Activated naive CD4-positive, alpha-beta T cell treated with anti-CD3 and anti-CD28 coated beads, Interleukin-2, amount 50 U/mL, for 16 hours (primary cell): ENCODE measurements around the gene HELZ.
"Not testable (repeated sequence)": the region's sequence is repeated elsewhere in the genome, so short reads cannot be mapped to it uniquely, and the experiment has no call there.

Experiments
- DNase-seq: peaks from one replicate; pipeline ENCODE4 v3.0.0-alpha.2; 2020

HELZ gene

GRCh38 chr17:67139289-67139688 is 105.7 kb downstream of the HELZ start:
- no peak for DNase-seq

DNA sequence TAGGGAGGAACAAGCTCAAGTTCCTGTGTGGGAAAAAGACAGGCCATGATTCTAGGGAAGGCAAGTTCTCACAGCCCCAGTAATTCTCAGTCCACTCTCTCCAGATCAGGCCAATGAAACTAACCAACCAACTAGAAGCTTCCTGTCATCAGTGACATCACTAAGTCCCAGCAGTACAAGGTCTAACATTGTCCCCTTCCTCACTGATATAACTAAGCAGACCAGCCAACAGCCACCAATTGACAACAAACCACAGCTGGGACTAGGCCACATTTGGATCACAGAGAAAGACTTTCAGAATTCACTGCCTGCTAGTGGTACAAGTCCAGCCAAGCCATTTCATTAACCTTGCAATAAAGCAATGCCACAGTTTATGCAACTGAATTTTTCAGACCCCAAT is 106.6 kb downstream of the HELZ start:
- no peak for DNase-seq

- no peak for DNase-seq
Observed at GRCh38 chr17:67137860-67138259, 107.1 kb downstream of the HELZ start.

DNA sequence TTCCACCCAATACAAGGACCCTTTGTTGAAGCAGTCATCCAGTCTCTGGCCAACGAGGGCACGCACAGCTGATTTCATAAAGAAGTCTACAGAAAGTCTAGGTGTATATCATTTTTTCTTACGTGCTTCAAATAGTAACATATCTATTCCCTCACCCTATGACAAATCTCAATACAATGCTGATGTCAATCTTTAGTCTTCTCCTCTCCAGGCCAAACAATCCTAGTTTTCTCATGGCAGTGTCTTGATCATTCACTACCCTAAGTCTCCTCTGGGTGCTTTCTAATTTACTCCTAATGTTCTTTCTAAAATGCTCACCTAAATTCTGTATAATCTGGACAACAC is 108.0 kb downstream of the HELZ start:
- no peak for DNase-seq

DNA sequence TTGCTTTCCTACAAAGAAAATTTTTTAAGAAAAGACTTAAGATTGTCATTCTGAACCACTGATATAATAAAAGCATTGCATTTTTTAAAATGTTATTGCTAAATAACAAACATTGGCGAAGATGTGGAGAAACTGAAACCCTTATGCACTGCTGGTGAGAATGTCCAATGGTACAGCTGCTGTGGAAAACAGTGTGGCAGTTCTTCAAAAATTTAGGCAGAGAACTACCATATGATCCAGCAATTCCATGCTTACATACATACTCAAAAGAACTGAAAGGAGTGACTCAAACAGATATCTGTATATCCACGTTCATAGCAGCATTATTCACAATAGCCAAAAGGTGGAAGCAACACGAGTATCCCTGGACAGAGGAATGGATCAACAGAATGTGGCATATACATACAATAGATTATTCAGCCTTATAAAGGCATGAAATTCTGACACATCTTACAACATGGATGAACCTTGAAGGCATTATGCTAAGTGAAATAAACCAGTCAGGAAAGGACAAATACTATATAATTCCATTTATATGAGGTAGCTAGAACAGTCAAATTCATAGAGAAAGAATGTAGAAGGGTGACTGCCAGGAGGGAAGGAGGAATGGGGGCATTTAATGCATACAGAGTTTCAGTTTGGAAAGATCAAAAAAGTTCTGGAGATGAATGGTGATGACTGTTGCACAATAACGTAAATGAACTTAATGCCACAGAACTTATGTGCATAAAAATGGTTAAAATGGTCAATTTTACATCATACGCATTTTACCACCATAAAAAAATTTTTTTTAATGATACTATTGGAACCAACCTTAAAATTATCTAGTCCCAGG is 108.6 kb downstream of the HELZ start:
- DNase-seq, result no peak

GRCh38 chr17:67133161-67133560 is 111.8 kb downstream of the HELZ start:
- DNase-seq, result no peak

DNA sequence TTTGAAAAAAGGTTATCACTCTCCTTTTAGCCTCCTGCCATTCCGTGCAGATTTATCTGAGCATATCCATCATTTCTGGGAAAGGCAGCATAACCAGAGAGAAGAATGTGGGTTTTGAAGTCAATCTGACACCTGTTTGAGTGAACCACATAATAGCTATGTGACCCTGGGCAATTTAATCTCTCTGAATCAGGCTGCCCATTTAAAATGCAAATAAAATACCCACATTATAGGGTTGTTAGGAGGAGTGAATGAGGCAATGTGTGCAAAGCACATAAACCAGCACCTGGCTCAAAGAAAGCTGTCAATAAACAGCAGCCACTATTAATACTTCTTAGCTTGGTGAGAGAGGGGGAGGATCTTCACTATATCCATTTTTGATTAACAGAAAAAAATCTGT is 112.6 kb downstream of the HELZ start:
- DNase-seq, result no peak

DNA sequence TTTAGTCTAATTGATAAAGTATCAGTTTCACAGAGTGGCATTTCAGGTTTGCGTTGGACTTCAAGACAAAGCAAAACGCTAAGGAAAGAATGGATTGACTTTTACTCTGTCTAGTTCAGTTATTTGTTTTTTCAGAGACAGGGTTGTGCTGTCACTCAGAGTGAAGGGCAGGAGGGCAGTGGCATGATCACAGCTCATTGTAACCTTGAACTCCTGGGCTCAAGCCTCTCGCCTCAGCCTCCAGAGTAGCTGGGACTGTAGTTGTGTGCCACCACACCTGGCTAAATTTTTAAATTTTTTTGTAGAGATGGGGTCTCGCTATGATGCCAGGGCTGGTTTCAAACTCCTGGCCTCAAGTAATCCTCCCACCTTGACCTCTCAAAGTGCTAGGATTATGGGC is 114.2 kb downstream of the HELZ start:
- DNase-seq, result no peak

DNA sequence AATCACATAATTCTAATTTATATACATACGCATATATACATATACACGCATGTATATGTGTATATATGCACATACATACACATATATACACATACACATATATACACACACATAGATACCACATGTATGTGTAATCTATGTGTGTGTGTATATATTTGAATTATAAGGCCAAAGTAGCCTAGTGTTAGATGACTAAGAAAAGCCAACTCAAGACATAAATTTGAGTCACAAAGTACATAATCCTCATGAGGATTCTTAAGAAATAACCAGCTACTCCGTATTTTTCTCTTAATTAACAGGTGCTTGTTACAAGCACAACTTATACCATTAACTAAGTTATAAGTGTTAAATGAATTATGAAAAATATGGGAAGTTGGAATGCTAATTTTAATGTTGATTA is 115.7 kb downstream of the HELZ start:
- no peak for DNase-seq

DNA sequence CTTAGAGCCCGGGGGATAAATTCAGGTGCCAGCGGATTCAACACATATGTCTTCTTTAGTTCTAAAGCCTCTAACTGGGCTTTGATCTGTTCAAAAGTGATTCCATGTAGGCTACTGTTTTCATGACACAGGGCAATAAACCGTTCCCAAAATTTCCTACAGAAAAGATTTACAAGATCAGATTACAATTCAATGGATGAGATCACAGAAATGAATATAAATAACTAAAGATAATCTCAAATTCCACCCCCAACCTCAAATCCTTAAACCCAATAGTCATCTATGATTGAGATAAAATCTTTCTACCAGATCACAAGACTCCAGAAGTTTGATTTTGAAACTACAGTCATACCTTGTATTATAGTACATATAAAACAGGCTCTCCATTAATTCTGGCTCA is 116.3 kb downstream of the HELZ start:
- DNase-seq, result no peak

DNA sequence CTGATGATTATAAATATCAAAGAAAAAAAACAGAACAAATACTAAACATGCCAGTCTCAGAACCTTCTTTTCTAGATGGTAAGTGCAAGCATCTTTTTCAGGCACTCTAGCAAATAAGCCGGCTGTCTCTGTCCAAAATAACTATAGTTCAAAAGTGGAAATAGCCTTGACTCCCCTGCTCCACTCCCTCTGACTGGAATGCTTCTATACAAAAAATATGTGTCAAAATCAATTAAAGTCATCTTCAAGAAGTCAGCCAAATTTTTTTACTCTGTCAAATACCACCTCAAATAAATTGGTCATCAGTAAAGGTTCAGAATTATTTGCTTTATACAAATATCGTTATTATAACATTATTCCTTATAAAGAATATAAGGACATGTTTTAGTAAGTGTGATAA is 117.1 kb downstream of the HELZ start:
- DNase-seq, result no peak

DNA sequence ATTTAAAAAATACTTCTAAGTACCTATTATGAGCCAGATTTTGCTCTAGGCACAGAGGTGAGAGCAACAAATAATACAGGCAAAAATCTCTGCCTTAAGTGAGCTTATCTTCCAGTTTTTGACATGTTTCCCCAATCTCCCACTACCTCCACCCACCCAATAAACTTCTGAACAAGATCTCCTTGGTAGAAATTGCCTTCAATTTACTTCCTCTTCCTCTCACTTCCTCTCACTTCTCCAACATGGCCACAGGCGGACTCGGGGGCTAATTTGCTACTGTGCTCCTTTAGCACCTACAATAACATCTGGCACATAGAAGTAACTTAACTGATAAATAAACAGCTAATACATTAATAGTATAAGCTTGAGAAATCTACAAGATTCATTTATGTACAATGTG is 118.0 kb downstream of the HELZ start:
- DNase-seq, result no peak

GRCh38 chr17:67126543-67126942 is 118.5 kb downstream of the HELZ start:
- DNase-seq, result not testable (repeated sequence)

GRCh38 chr17:67125924-67126323 is 119.1 kb downstream of the HELZ start:
- DNase-seq, result no peak

DNA sequence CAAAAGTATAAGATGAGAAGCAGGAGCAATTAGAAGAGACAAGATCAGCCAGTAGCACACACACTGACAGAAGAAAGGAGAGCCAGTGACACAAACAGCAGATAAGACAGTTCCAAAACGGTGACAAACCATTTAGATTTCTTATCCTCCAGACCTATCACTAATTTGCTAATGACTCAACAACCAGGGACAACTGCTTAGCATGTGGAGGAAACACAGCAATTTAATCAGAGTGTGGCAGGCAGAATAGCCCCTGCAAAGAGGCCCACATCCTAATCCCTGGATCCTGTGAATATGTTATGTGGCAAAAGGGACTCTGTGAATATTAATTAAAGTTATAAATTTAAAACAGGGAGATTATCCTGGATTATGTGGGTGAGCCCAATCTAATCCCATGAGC is 119.6 kb downstream of the HELZ start:
- no peak for DNase-seq

DNA sequence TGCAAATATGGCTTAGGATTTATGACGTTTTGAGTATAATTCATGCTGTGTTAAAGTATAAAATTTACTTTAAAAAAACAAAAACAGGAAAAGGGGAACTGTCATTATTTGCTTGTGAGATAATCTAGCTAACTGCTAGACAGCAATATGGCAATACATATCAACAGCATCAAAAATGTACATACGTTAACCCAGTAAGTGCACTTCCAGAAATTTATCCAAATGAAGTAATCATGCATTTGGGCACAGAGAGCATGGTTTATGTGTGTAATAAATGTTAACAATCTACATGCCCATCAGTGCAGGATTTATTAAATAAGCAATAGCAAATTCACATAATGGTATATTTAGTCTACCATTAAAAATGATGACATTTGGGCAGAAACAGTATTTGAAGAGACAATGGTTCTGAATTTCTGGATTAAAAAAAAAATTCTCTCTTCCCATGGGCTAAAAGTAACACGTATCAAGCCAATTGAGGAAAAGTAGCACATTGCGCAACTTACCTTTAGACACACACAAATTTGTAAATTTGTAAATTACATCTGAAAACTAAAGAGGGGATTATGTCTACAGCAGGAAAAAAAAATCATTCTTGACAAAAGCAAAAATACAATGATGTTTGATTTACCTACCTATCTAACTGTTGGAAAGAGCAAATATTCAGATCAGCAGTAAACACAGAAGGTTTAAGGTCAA is 120.4 kb downstream of the HELZ start:
- no peak for DNase-seq

GRCh38 chr17:67123699-67124098 is 121.3 kb downstream of the HELZ start:
- no peak for DNase-seq

GRCh38 chr17:67121316-67121891 is 123.6 kb downstream of the HELZ start:
- no peak for DNase-seq

- DNase-seq, result no peak
Observed at GRCh38 chr17:67119102-67119501, 125.9 kb downstream of the HELZ start.

DNA sequence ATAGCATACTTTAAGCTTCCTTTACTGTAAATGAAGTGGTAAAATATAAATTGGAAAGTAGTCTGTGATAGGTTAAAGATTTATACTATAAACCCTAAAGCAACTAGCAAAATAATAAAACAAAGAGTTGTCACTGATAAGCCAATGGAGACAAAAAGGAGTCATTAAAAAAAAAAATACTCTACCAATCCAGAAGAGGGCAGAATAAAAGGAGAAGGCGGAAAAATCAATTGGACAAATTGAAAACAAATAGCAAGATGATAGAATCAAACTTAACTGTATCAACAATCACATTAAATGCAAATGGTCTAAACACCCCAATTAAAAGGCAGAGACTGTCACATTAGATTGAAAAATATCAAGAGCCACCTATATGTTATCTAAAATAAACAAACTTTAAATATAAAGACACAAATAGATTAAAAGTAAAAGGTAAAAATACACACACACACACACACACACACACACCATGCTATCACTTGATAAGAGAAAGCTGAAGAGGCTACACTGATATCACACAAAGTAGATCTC is 128.9 kb downstream of the HELZ start:
- DNase-seq, result no peak

DNA sequence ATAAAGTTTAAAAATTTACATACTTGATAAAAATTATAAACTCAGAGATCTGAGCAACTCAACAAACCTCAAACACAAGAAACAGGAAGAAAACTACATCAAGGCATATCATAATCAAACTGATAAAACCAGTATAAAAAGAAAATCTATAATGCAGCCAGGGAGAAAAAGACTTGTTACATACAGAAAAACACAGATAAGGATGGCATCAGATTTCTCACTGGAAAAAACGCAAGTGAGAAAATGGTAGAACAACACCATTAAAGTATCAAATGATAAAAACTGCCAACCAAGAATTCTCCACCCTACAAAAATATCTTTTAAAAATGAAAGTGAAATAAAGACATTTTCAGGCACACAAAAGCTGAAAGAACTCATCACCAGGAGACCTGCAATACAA is 129.6 kb downstream of the HELZ start:
- DNase-seq, result no peak

DNA sequence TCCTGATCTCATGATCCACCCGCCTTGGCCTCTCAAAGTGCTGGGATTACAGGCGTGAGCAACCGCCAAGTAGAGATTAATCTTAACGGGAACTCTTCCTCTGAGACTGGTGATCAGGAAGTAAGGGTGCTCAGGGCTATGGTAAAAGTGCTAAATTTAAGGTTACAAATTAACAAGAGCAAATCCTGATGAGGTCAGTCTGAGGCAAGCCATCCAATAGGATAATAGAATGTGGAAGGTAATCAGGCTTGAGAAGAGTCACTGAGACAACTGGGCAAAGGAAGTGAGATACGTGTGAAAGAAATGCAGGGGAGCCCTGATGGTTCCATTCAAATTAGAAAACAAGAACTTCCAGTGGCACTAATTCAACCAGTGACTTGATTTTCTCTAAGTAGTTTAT is 131.5 kb downstream of the HELZ start:
- no peak for DNase-seq

- DNase-seq, result no peak
Observed at GRCh38 chr17:67111808-67112207, 133.2 kb downstream of the HELZ start.

GRCh38 chr17:67111327-67111726 is 133.7 kb downstream of the HELZ start:
- DNase-seq, result no peak
